Calu3 (cell line): ENCODE measurements around the gene TRIM69. TPM values are rescaled to one million over a fixed set of nuclear protein-coding genes. Genes with fewer than 3 reads are reported as not detected.
A peak's percentile ranks its signal among the peaks of the same experiment; 100 is the strongest.
"Not testable (repeated sequence)": the region's sequence is repeated elsewhere in the genome, so short reads cannot be mapped to it uniquely, and the experiment has no call there.

Experiments
- Bru-seq: library from RNA; stranded (reverse); fragments of 400-500 nt; gene quantifications from one replicate; lab custom pipeline; 2021; lab: Mats Ljungman, UMichigan
- BruChase-seq, 2 experiments: library from RNA; stranded (reverse); fragments of 400-500 nt; gene quantifications; one replicate each; lab custom pipeline; 2021; lab: Mats Ljungman, UMichigan
- BruUV-seq: library from RNA; stranded (reverse); fragments of 400-500 nt; replicated peaks from 2 replicates; lab custom pipeline; 2021; lab: Mats Ljungman, UMichigan
- CTCF ChIA-PET: fragments of 300-600 bp; sonication (Branson Sonifier 250); formaldehyde crosslinking; loops from one replicate; lab custom pipeline; 2022; ENCODE audit warnings: antibody characterized with exemption; lab: Charles Lee
- DNase-seq: peaks from one replicate; pipeline ENCODE4 v3.0.0; 2022
- H3K27ac Mint-ChIP-seq: one replicate; pipeline ENCODE4 v1.8.0; 2022; ENCODE audit warnings: mixed read lengths; ENCODE audit not compliant: unreplicated experiment
- H3K27me3 Mint-ChIP-seq: one replicate; pipeline ENCODE4 v1.8.0; 2022; ENCODE audit warnings: mixed read lengths; ENCODE audit not compliant: unreplicated experiment
- H3K36me3 Mint-ChIP-seq: one replicate; pipeline ENCODE4 v1.8.0; 2022; ENCODE audit warnings: mild to moderate bottlenecking, moderate library complexity, mixed read lengths; ENCODE audit not compliant: insufficient read depth, unreplicated experiment
- H3K4me1 Mint-ChIP-seq: one replicate; pipeline ENCODE4 v1.8.0; 2022; ENCODE audit warnings: mild to moderate bottlenecking, low read depth, mixed read lengths; ENCODE audit not compliant: unreplicated experiment
- H3K4me3 Mint-ChIP-seq: one replicate; pipeline ENCODE4 v1.8.0; 2022; ENCODE audit warnings: mild to moderate bottlenecking, low read depth, moderate library complexity, mixed read lengths; ENCODE audit not compliant: unreplicated experiment
- H3K9me3 Mint-ChIP-seq: one replicate; pipeline ENCODE4 v1.8.0; 2022; ENCODE audit warnings: low read depth, mixed read lengths; ENCODE audit not compliant: unreplicated experiment
- CTCF ChIP-seq: fragments of 200-600 bp; IDR thresholded peaks from one replicate; pipeline ENCODE4 v1.8.0; 2022; ENCODE audit warnings: antibody characterized with exemption; ENCODE audit not compliant: unreplicated experiment
- intact Hi-C: fragments of 100-400 bp; cut with micrococcal nuclease; formaldehyde crosslinking; loops from one replicate; pipeline ENCODE4 v1.10.0; 2022; ENCODE audit not compliant: unreplicated experiment
- long read RNA-seq: library from polyadenylated mRNA; stranded (forward); transcript quantifications from one replicate; pipeline ENCODE4 v2.0.0, GENCODE V29; 2022
- total RNA-seq: library from RNA; stranded (reverse); gene quantifications from 2 replicates; pipeline ENCODE4 v1.2.3, GENCODE V29; 2022

Gene TRIM69
- 9.7 and 20.2 TPM in 2 replicates for total RNA-seq
- Bru-seq, nascent RNA = percentile 37 among the genes with signal in this experiment
- percentile 45 among the genes with signal in this experiment for BruChase-seq, experiment 1, labeled RNA remaining after a 6-hour chase
- percentile 41 among the genes with signal in this experiment for BruChase-seq, experiment 2, labeled RNA remaining after a 2-hour chase
- long read RNA-seq, transcript TRIM69-207 (2 exons, 3,190 nt) = major isoform, 18 of 19 reads
- long read RNA-seq, partial matches to known transcripts = 0 of 19 reads
- long read RNA-seq, other reads (novel, unspliced or antisense) = 1 of 19 reads

- no peaks in the 10 kb centered on the region for H3K4me1 Mint-ChIP-seq
- H3K9me3 Mint-ChIP-seq = no peaks in the 10 kb centered on the region
- BruUV-seq = no TSS peak
- no peak for DNase-seq
- H3K36me3 Mint-ChIP-seq = no peaks in the 10 kb centered on the region
- CTCF ChIA-PET = interaction anchor here (1.2 kb wide), 1 partner anchor 95 kb away, joined by 3 read pairs; no protein-coding TSS in a partner anchor
- no peak within 1 kb of the TSS for H3K4me3 Mint-ChIP-seq
- intact Hi-C loops = no loop called here
- TF ChIP-seq CTCF = no peak
- H3K27ac Mint-ChIP-seq = no peak within 1 kb of the TSS
- H3K27me3 Mint-ChIP-seq = no peaks in the 10 kb centered on the region
These were observed at the start of gene TRIM69 for GRCh38 chr15:44736181-44736765. Gene TRIM69 (plus strand): TSS chr15:44736528. CDS start chr15:44736705, 177 bp downstream.

GRCh38 chr15:44689318-44689717, 47.0 kb upstream of the TRIM69 start:
- H3K4me3 Mint-ChIP-seq, CTCF ChIA-PET, DNase-seq, H3K4me1 Mint-ChIP-seq, H3K9me3 Mint-ChIP-seq, H3K36me3 Mint-ChIP-seq, H3K27me3 Mint-ChIP-seq, intact Hi-C loops, BruUV-seq, H3K27ac Mint-ChIP-seq: not testable (repeated sequence)

GRCh38 chr15:44690245-44690644, 46.1 kb upstream of the TRIM69 start:
- CTCF ChIA-PET, DNase-seq, H3K27ac Mint-ChIP-seq, BruUV-seq, H3K9me3 Mint-ChIP-seq, intact Hi-C loops, H3K4me3 Mint-ChIP-seq, H3K27me3 Mint-ChIP-seq, H3K36me3 Mint-ChIP-seq, H3K4me1 Mint-ChIP-seq: not testable (repeated sequence)

- no peak overlapping the region for H3K27ac Mint-ChIP-seq
- H3K36me3 Mint-ChIP-seq = no peaks in the 10 kb centered on the region
- DNase-seq = no peak
- H3K4me1 Mint-ChIP-seq = no peaks in the 10 kb centered on the region
- intact Hi-C loops = no loop called here
- BruUV-seq = no TSS peak
- CTCF ChIA-PET = no interaction called here
- peaks cover 10% of the 10 kb centered on the region for H3K27me3 Mint-ChIP-seq
- no peak for TF ChIP-seq CTCF
- no peak overlapping the region for H3K4me3 Mint-ChIP-seq
- no peaks in the 10 kb centered on the region for H3K9me3 Mint-ChIP-seq
These were observed 43.7 kb upstream of the TRIM69 start for GRCh38 chr15:44692659-44693058.

- no peak for TF ChIP-seq CTCF
- H3K4me1 Mint-ChIP-seq = no peaks in the 10 kb centered on the region
- H3K9me3 Mint-ChIP-seq = no peaks in the 10 kb centered on the region
- no peak for DNase-seq
- CTCF ChIA-PET = no interaction called here
- intact Hi-C loops = no loop called here
- no peak overlapping the region for H3K27ac Mint-ChIP-seq
- no TSS peak for BruUV-seq
- peaks cover 10% of the 10 kb centered on the region for H3K27me3 Mint-ChIP-seq
- H3K4me3 Mint-ChIP-seq = no peak overlapping the region
- no peaks in the 10 kb centered on the region for H3K36me3 Mint-ChIP-seq
These were observed 41.9 kb upstream of the TRIM69 start for GRCh38 chr15:44694416-44694815.
